Measurements from ENCODE around the gene COL13A1.

The COL13A1 gene

GRCh38 chr10:69929575-69929974 lies 127.9 kb downstream of the COL13A1 start:
- Histone ChIP-seq H3K4me1 (ENCODE audit: insufficient read depth, insufficient read length) (peaks cover 4% of the 10 kb centered on the region), H3K4me3 (ENCODE audit: insufficient read length, low read depth) (no peak overlapping the region), H3K9me3 (ENCODE audit: insufficient read depth, low read length) (peaks cover 6% of the 10 kb centered on the region; the same call in 1 of the 2 replicates), H3K27me3 (ENCODE audit: insufficient read depth, insufficient read length) (no peaks in the 10 kb centered on the region), H3K36me3 (ENCODE audit: insufficient read depth, insufficient read length, low read length) (no peaks in the 10 kb centered on the region), H3K9ac (ENCODE audit: insufficient read length, low read depth) (no peak overlapping the region)
- DNase-seq (ENCODE audit: low read depth, low spot score): no peak
- TF ChIP-seq ZNF274 (IDR thresholded peaks at IDR 0.05; ENCODE audit: low read depth, low read length) (no peak), YY1 (IDR thresholded peaks at IDR 0.05; ENCODE audit: insufficient read depth, insufficient read length) (no peak), SUZ12 (IDR thresholded peaks at IDR 0.05; ENCODE audit: extremely low read depth, insufficient read depth, insufficient read length) (no peak)

GRCh38 chr10:69934768-69935167 lies 133.1 kb downstream of the COL13A1 start:
- Histone ChIP-seq H3K9me3 (ENCODE audit: insufficient read depth, low read length) (no peaks in the 10 kb centered on the region), H3K4me3 (ENCODE audit: insufficient read length, low read depth) (no peak overlapping the region), H3K27me3 (ENCODE audit: insufficient read depth, insufficient read length) (no peaks in the 10 kb centered on the region), H3K4me1 (ENCODE audit: insufficient read depth, insufficient read length) (no peaks in the 10 kb centered on the region), H3K36me3 (ENCODE audit: insufficient read depth, insufficient read length, low read length) (no peaks in the 10 kb centered on the region), H3K9ac (ENCODE audit: insufficient read length, low read depth) (no peak overlapping the region)
- no peak for TF ChIP-seq YY1 (IDR thresholded peaks at IDR 0.05; ENCODE audit: insufficient read depth, insufficient read length)
- no peak for TF ChIP-seq SUZ12 (IDR thresholded peaks at IDR 0.05; ENCODE audit: extremely low read depth, insufficient read depth, insufficient read length)
- no peak for TF ChIP-seq ZNF274 (IDR thresholded peaks at IDR 0.05; ENCODE audit: low read depth, low read length)
- no peak for DNase-seq (ENCODE audit: low read depth, low spot score)

GRCh38 chr10:69936091-69936490 lies 134.4 kb downstream of the COL13A1 start:
- DNase-seq (ENCODE audit: low read depth, low spot score): no peak
- Histone ChIP-seq H3K36me3 (ENCODE audit: insufficient read depth, insufficient read length, low read length) (no peaks in the 10 kb centered on the region), H3K4me3 (ENCODE audit: insufficient read length, low read depth) (no peak overlapping the region), H3K4me1 (ENCODE audit: insufficient read depth, insufficient read length) (no peaks in the 10 kb centered on the region), H3K9me3 (ENCODE audit: insufficient read depth, low read length) (no peaks in the 10 kb centered on the region), H3K9ac (ENCODE audit: insufficient read length, low read depth) (no peak overlapping the region), H3K27me3 (ENCODE audit: insufficient read depth, insufficient read length) (no peaks in the 10 kb centered on the region)
- TF ChIP-seq YY1 (IDR thresholded peaks at IDR 0.05; ENCODE audit: insufficient read depth, insufficient read length): no peak
- no peak for TF ChIP-seq SUZ12 (IDR thresholded peaks at IDR 0.05; ENCODE audit: extremely low read depth, insufficient read depth, insufficient read length)
- no peak for TF ChIP-seq ZNF274 (IDR thresholded peaks at IDR 0.05; ENCODE audit: low read depth, low read length)

- no peak for TF ChIP-seq ZNF274 (IDR thresholded peaks at IDR 0.05; ENCODE audit: low read depth, low read length)
- no peak for TF ChIP-seq YY1 (IDR thresholded peaks at IDR 0.05; ENCODE audit: insufficient read depth, insufficient read length)
- no peak for TF ChIP-seq SUZ12 (IDR thresholded peaks at IDR 0.05; ENCODE audit: extremely low read depth, insufficient read depth, insufficient read length)
- Histone ChIP-seq H3K9ac (ENCODE audit: insufficient read length, low read depth) (no peak overlapping the region), H3K9me3 (ENCODE audit: insufficient read depth, low read length) (no peaks in the 10 kb centered on the region), H3K4me3 (ENCODE audit: insufficient read length, low read depth) (no peak overlapping the region), H3K36me3 (ENCODE audit: insufficient read depth, insufficient read length, low read length) (no peaks in the 10 kb centered on the region), H3K27me3 (ENCODE audit: insufficient read depth, insufficient read length) (no peaks in the 10 kb centered on the region), H3K4me1 (ENCODE audit: insufficient read depth, insufficient read length) (no peaks in the 10 kb centered on the region)
- no peak for DNase-seq (ENCODE audit: low read depth, low spot score)
Observed at GRCh38 chr10:69938541-69938991, 136.9 kb downstream of the COL13A1 start.

GRCh38 chr10:69939061-69939460 lies 137.4 kb downstream of the COL13A1 start:
- Histone ChIP-seq H3K27me3 (ENCODE audit: insufficient read depth, insufficient read length) (no peaks in the 10 kb centered on the region), H3K4me3 (ENCODE audit: insufficient read length, low read depth) (no peak overlapping the region)
- no peak for DNase-seq (ENCODE audit: low read depth, low spot score)

GRCh38 chr10:69939481-69939880 lies 137.8 kb downstream of the COL13A1 start:
- H3K4me3 ChIP-seq (ENCODE audit: insufficient read length, low read depth): no peak overlapping the region
- TF ChIP-seq SUZ12 (IDR thresholded peaks at IDR 0.05; ENCODE audit: extremely low read depth, insufficient read depth, insufficient read length) (no peak), ZNF274 (IDR thresholded peaks at IDR 0.05; ENCODE audit: low read depth, low read length) (no peak), YY1 (IDR thresholded peaks at IDR 0.05; ENCODE audit: insufficient read depth, insufficient read length) (no peak)
- H3K27me3 ChIP-seq (ENCODE audit: insufficient read depth, insufficient read length): no peaks in the 10 kb centered on the region
- H3K9ac ChIP-seq (ENCODE audit: insufficient read length, low read depth): no peak overlapping the region
- no peaks in the 10 kb centered on the region for H3K9me3 ChIP-seq (ENCODE audit: insufficient read depth, low read length)
- DNase-seq (ENCODE audit: low read depth, low spot score): no peak
- H3K36me3 ChIP-seq (ENCODE audit: insufficient read depth, insufficient read length, low read length): no peaks in the 10 kb centered on the region
- H3K4me1 ChIP-seq (ENCODE audit: insufficient read depth, insufficient read length): no peaks in the 10 kb centered on the region

More at GRCh38 chr10:69939061-69939460, 137.4 kb downstream of the COL13A1 start:
- Histone ChIP-seq H3K9ac (ENCODE audit: insufficient read length, low read depth) (no peak overlapping the region), H3K4me1 (ENCODE audit: insufficient read depth, insufficient read length) (no peaks in the 10 kb centered on the region), H3K9me3 (ENCODE audit: insufficient read depth, low read length) (no peaks in the 10 kb centered on the region), H3K36me3 (ENCODE audit: insufficient read depth, insufficient read length, low read length) (no peaks in the 10 kb centered on the region)
- TF ChIP-seq ZNF274 (IDR thresholded peaks at IDR 0.05; ENCODE audit: low read depth, low read length): no peak
- no peak for TF ChIP-seq SUZ12 (IDR thresholded peaks at IDR 0.05; ENCODE audit: extremely low read depth, insufficient read depth, insufficient read length)
- no peak for TF ChIP-seq YY1 (IDR thresholded peaks at IDR 0.05; ENCODE audit: insufficient read depth, insufficient read length)

- DNase-seq (ENCODE audit: low read depth, low spot score): no peak
- Histone ChIP-seq H3K4me3 (ENCODE audit: insufficient read length, low read depth) (no peak overlapping the region), H3K9ac (ENCODE audit: insufficient read length, low read depth) (no peak overlapping the region), H3K4me1 (ENCODE audit: insufficient read depth, insufficient read length) (no peaks in the 10 kb centered on the region), H3K36me3 (ENCODE audit: insufficient read depth, insufficient read length, low read length) (no peaks in the 10 kb centered on the region), H3K9me3 (ENCODE audit: insufficient read depth, low read length) (no peaks in the 10 kb centered on the region), H3K27me3 (ENCODE audit: insufficient read depth, insufficient read length) (no peaks in the 10 kb centered on the region)
- TF ChIP-seq SUZ12 (IDR thresholded peaks at IDR 0.05; ENCODE audit: extremely low read depth, insufficient read depth, insufficient read length) (no peak), ZNF274 (IDR thresholded peaks at IDR 0.05; ENCODE audit: low read depth, low read length) (no peak), YY1 (IDR thresholded peaks at IDR 0.05; ENCODE audit: insufficient read depth, insufficient read length) (no peak)
Observed at GRCh38 chr10:69941730-69942129, 140.0 kb downstream of the COL13A1 start.

Data from NT2/D1 (cell line).